HEK293 (cell line): ENCODE results near the gene MPC2.
"Not testable (repeated sequence)": the region's sequence is repeated elsewhere in the genome, so short reads cannot be mapped to it uniquely, and the experiment has no call there.

ENCODE experiments used
- CTCF ChIA-PET: fragments of 350-600 bp; formaldehyde crosslinking; extraction: SDS; loops from one replicate; lab custom pipeline; 2021; ENCODE audit warnings: antibody characterized with exemption; lab: Yijun Ruan, JAX
- POLR2A ChIA-PET: fragments of 300-600 bp; formaldehyde crosslinking; extraction: SDS; loops from one replicate; lab custom pipeline; 2020; ENCODE audit warnings: antibody characterized with exemption, inconsistent platforms; lab: Yijun Ruan, JAX
- H3K27ac ChIP-seq: fragments of 200-500 bp; sonication (Bioruptor generic); 2 replicates; pipeline ENCODE4 v1.5.1; 2014; ENCODE audit warnings: low read depth, low read length, control low read depth, inconsistent platforms; ENCODE audit errors: extremely low read depth
- H3K36me3 ChIP-seq, 2 experiments: fragments of 200-500 bp in 1 of 2; sonication (Bioruptor generic) in 1 of 2; 1 replicate in 1 of 2; 2 replicates in 1 of 2; pipeline ENCODE4 v1.5.1; 2014 to 2017; ENCODE audit warnings: inconsistent platforms in 2 of 2, low read length in 2 of 2; ENCODE audit not compliant: control insufficient read depth in 2 of 2, insufficient read depth in 1 of 2
- H3K4me1 ChIP-seq: fragments of 200-500 bp; sonication (Bioruptor generic); 2 replicates; pipeline ENCODE4 v1.5.1; 2014; ENCODE audit warnings: mild to moderate bottlenecking, low read length, inconsistent platforms; ENCODE audit not compliant: control insufficient read depth, insufficient read depth
- H3K4me3 ChIP-seq: 2 replicates; pipeline ENCODE4 v1.5.1; 2011; ENCODE audit warnings: low read depth, mild to moderate bottlenecking, control low read depth, low read length, moderate library complexity
- H3K9me3 ChIP-seq: fragments of 200-500 bp; sonication (Bioruptor generic); 2 replicates; pipeline ENCODE4 v1.5.1; 2014; ENCODE audit warnings: low read depth, low read length, inconsistent platforms; ENCODE audit not compliant: control insufficient read depth, insufficient read depth
- HOXA7 ChIP-seq: sonication (generic); formaldehyde crosslinking; IDR thresholded peaks from 2 replicates; pipeline ENCODE4 v1.8.1; 2022; ENCODE audit warnings: missing genetic modification reagents, borderline replicate concordance
- ZIC2 ChIP-seq: fragments of 450-650 bp; formaldehyde crosslinking; IDR thresholded peaks from 2 replicates; pipeline ENCODE4 v1.5.1; 2016; ENCODE audit warnings: missing biosample characterization, missing genetic modification characterization
- ZNF146 ChIP-seq: fragments of 450-650 bp; formaldehyde crosslinking; IDR thresholded peaks from 2 replicates; pipeline ENCODE4 v1.5.1; 2016; ENCODE audit warnings: missing biosample characterization, missing genetic modification characterization
- ZNF148 ChIP-seq: fragments of 450-650 bp; formaldehyde crosslinking; IDR thresholded peaks from 2 replicates; pipeline ENCODE4 v1.5.0; 2017; ENCODE audit warnings: missing biosample characterization, missing genetic modification characterization, borderline replicate concordance
- ZNF248 ChIP-seq: fragments of 450-650 bp; formaldehyde crosslinking; IDR thresholded peaks from 2 replicates; pipeline ENCODE4 v1.5.1; 2017; ENCODE audit warnings: missing biosample characterization, missing genetic modification characterization
- ZNF362 ChIP-seq: fragments of 450-650 bp; formaldehyde crosslinking; IDR thresholded peaks from 2 replicates; pipeline ENCODE4 v1.5.1; 2016; ENCODE audit warnings: missing biosample characterization, missing genetic modification characterization
- ZNF518A ChIP-seq: fragments of 450-650 bp; formaldehyde crosslinking; conservative IDR thresholded peaks from 2 replicates; pipeline ENCODE4 v1.5.1; 2016; ENCODE audit warnings: low read depth, missing biosample characterization, missing genetic modification characterization
- ZNF837 ChIP-seq: fragments of 450-650 bp; formaldehyde crosslinking; IDR thresholded peaks from 2 replicates; pipeline ENCODE4 v1.5.1; 2016; ENCODE audit warnings: missing biosample characterization, missing genetic modification characterization

MPC2 gene

GRCh38 chr1:167890400-167890799 lies 46.5 kb downstream of the MPC2 start (continued):
- TF ChIP-seq ZNF518A (no peak), HOXA7 (CRISPR knock-in tag) (no peak)

- H3K4me3 ChIP-seq, POLR2A ChIA-PET, H3K9me3 ChIP-seq, H3K27ac ChIP-seq, H3K4me1 ChIP-seq, CTCF ChIA-PET, H3K36me3 ChIP-seq: not testable (repeated sequence)
- TF ChIP-seq ZNF146, result peak; percentile 74
- TF ChIP-seq, all 188 proteins: peak for 1; not testable (repeated sequence) for 187
Measured at GRCh38 chr1:167887187-167887586, 49.7 kb downstream of the MPC2 start.

GRCh38 chr1:167882376-167882775 lies 54.5 kb downstream of the MPC2 start:
- CTCF ChIA-PET, result interaction anchor here (0.6 kb wide), 1 partner anchor 202 kb away, joined by 3 read pairs; no protein-coding TSS in a partner anchor
- H3K9me3 ChIP-seq, result no peaks in the 10 kb centered on the region
- no peak for TF ChIP-seq ZNF148 (tag by site-specific recombination)

GRCh38 chr1:167881786-167882185 lies 55.1 kb downstream of the MPC2 start:
- CTCF ChIA-PET, result no interaction called here

More at GRCh38 chr1:167882376-167882775, 54.5 kb downstream of the MPC2 start:
- Histone ChIP-seq H3K4me3 (no peak overlapping the region), H3K36me3 (no peaks in the 10 kb centered on the region), H3K4me1 (no peaks in the 10 kb centered on the region), H3K27ac (no peak overlapping the region)
- POLR2A ChIA-PET, result interaction anchor here (0.7 kb wide), 1 partner anchor 13 kb away, joined by 9 read pairs; no protein-coding TSS in a partner anchor

More at GRCh38 chr1:167881786-167882185, 55.1 kb downstream of the MPC2 start:
- no peaks in the 10 kb centered on the region for H3K4me1 ChIP-seq
- no peaks in the 10 kb centered on the region for H3K36me3 ChIP-seq
- H3K27ac ChIP-seq, result no peak overlapping the region
- POLR2A ChIA-PET, result interaction anchor here (0.7 kb wide), 1 partner anchor 14 kb away, joined by 9 read pairs; no protein-coding TSS in a partner anchor
- TF ChIP-seq ZNF248 (tag by site-specific recombination) (no peak), ZNF362 (tag by site-specific recombination) (no peak), ZNF837 (no peak), ZIC2 (tag by site-specific recombination) (no peak)
- H3K9me3 ChIP-seq, result no peaks in the 10 kb centered on the region
- no peak overlapping the region for H3K4me3 ChIP-seq
